ENCODE measurements around the gene CCT7.

GRCh38 chr2:73297151-73297559 is 63.0 kb downstream of the CCT7 start:
- no peak for TF ChIP-seq CTCF (IDR thresholded peaks at IDR 0.05)
- no peak for TF ChIP-seq POLR2A (IDR thresholded peaks at IDR 0.05)

Measured in right lobe of liver (tissue), 4 donors.